HL-60/S4 treated with phorbol 12-myristate 13-acetate at 8.2 ng/mL for 4 days and 3 days (cell line): Measurements from ENCODE around the gene PLAAT5.
"Not testable (repeated sequence)": the region's sequence is repeated elsewhere in the genome, so short reads cannot be mapped to it uniquely, and the experiment has no call there.

Source experiments
- in situ Hi-C: fragments of 300-500 bp; cut with MboI; formaldehyde crosslinking; loops from 2 replicates; pipeline ENCODE4 v1.15.0; 2022; ENCODE audit warnings: low sequenced_read_pairs

The PLAAT5 gene

DNA sequence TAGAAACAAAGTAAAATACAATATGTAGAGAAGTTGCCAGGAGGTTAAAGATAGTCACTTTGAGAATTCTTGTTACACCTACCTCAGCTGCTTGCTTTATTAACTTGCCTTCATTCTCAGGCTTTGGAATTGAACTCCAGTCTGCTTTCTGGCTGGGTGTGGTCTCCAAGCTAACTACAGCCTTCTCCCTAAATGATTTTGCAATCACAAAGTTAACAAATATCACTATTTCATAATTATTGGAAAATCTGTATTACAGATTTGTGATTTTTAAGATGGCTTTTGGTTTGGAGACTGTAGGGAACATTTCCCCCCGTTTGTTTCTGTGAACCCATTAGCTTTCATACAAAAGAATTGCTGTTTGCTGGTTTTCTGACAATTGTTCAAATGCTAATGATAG, 2.2 kb downstream of the PLAAT5 start:
- in situ Hi-C loops: no loop called here

DNA sequence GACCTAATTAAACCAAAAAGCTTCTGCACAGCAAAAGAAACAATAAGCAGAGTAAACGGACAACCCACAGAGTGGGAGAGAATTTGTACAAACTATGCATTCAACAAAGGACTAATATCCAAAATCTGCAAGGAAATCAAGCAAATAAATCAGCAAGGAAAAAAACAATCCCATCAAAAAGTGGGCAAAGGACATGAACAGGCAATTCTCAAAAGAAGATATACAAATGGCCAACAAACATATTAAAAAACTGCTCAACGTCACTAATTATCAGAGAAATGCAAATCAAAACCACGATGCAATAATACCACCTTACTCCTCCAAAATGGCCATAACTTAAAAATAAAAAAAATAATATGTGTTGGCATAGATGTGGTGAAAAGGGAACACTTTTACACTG, 5.2 kb downstream of the PLAAT5 start:
- in situ Hi-C loops: no loop called here

GRCh38 chr11:63480039-63480438, 10.9 kb downstream of the PLAAT5 start:
- in situ Hi-C loops: no loop called here

DNA sequence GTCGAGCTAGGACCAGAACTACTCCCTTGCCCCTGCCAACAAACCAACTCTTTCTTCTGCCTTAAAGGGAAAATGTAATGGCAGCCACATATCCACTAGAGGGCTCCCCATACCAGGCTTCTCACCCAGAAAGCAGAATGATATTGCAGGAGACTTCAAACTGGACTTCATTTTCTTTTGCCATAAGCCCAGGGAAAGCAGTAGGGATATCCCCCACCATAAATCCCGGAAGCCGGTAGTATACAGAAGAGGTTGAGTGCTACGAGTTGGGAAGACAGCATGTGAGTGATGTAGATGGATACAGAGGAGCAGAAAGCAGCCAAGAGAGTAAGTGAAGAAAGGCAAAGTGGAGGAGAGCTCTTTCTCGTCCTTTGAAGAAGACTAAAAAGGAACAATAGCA, 12.1 kb downstream of the PLAAT5 start:
- in situ Hi-C loops: loop anchor here (10.0 kb wide), 1 partner anchor 156 kb away; no protein-coding TSS in a partner anchor

GRCh38 chr11:63476618-63477017, 14.3 kb downstream of the PLAAT5 start:
- in situ Hi-C loops: loop anchor here (10.0 kb wide), 1 partner anchor 158 kb away; no protein-coding TSS in a partner anchor

- in situ Hi-C loops: loop anchor here (10.0 kb wide), 1 partner anchor 162 kb away; no protein-coding TSS in a partner anchor
These were observed 18.6 kb downstream of the PLAAT5 start for GRCh38 chr11:63472372-63472771.

DNA sequence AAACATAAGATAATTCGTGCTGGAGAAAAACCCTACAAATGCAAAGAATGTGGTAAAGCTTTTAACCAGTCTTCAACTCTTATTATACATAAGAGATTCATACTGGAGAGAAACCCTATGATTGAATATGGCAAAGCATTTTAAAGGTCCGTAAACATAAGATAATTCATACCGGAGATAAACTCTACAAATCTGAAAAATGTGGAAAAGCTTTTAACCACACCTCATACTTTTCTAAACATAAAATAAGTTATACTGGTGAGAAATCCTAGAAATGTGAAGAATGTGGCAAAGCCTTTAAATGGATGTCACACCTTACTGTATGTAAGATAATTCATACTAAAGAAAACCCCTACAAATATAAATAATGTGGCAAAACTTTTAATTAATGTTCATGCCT, 20.7 kb downstream of the PLAAT5 start:
- in situ Hi-C loops: loop anchor here (10.0 kb wide), 1 partner anchor 164 kb away; no protein-coding TSS in a partner anchor

GRCh38 chr11:63462137-63462536, 28.8 kb downstream of the PLAAT5 start:
- in situ Hi-C loops: no loop called here

DNA sequence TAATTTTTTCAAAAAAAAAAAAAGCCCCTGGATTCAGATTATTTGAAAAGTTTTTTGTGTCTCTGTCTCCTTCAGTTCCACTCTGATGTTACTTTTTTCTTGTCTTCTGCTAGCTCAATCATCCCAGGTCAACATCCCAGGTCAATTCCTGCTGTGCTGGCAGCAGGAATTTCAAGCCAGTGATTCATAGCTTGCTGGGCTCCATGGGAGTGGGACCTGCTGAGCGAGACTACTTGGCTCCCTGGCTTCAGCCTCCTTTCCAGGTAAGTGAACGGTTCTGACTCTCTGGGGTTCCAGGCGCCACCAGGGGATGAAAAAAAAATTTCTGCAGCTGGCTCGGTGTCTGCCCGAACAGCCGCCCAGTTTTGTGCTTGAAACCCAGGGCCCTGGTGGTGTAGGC, 31.4 kb downstream of the PLAAT5 start:
- in situ Hi-C loops: no loop called here

DNA sequence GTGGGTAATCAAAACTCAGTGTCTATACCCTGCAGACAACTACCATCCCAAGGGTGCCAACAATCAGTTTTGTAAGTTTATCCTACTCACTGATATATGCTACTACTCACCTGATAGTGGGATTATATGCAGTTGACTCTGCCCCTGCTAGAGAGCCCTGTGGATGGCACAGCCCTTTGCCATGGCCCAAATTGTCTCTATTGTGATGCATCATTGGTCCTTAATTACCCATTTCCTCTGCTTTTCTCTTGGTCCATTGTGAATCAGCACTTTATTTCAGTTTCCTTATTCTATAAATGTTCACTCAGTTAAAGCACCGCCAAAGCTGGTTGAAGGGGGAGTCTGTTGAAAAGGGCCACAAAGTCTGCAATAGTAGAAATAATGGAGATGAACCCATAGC, 42.3 kb downstream of the PLAAT5 start:
- in situ Hi-C loops: no loop called here

GRCh38 chr11:63445720-63446119, 45.2 kb downstream of the PLAAT5 start:
- in situ Hi-C loops: no loop called here

GRCh38 chr11:63445118-63445517, 45.8 kb downstream of the PLAAT5 start:
- in situ Hi-C loops: no loop called here

GRCh38 chr11:63444160-63444559, 46.8 kb downstream of the PLAAT5 start:
- in situ Hi-C loops: no loop called here

DNA sequence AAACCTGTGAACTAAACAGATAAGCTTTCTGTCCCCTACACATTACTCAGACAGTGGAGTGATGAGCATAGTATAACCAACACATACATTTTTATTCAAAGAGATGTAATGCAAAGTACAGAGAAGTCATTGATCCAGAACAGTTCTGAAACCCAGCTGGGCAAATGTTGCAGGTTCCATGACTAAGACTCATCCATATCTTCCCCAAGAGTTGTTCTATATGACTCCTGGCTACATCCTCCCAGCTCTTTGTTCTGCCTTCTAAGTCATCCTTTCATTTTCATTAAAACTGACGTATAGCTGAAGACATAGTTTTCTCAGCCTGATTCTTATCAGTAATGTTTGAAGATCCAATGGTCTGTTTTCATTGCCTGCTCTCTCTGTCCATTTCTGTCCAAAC, 47.3 kb downstream of the PLAAT5 start:
- in situ Hi-C loops: no loop called here

GRCh38 chr11:63435831-63436230, 55.1 kb downstream of the PLAAT5 start:
- in situ Hi-C loops: not testable (repeated sequence)

- in situ Hi-C loops: not testable (repeated sequence)
These were observed 55.6 kb downstream of the PLAAT5 start for GRCh38 chr11:63435351-63435750.

GRCh38 chr11:63430731-63431130, 60.2 kb downstream of the PLAAT5 start:
- in situ Hi-C loops: not testable (repeated sequence)

DNA sequence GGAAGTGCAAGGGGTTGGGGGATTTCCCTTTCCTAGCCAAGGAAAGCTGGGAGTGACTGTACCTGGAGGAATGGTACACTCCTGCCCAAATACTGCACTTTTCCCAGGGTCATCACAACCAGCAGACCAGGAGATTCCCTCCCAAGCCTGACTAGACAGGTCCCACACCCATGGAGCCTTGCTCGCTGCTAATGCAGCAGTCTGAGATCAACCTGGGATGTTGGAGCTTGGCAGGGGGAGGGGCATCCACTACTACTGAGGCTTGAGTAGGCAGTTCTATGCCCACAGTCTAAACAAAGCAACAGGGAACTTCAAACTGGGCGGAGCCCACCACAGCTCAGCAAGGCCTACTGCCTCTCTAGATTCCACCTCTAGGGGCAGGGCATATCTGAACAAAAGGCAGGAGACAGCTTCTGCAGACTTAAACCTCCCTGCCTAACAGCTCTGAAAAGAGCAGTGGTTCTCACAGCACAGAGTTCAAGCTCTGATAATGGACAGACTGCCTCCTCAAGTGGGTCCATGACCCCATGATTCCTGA, 62.9 kb downstream of the PLAAT5 start:
- in situ Hi-C loops: no loop called here

DNA sequence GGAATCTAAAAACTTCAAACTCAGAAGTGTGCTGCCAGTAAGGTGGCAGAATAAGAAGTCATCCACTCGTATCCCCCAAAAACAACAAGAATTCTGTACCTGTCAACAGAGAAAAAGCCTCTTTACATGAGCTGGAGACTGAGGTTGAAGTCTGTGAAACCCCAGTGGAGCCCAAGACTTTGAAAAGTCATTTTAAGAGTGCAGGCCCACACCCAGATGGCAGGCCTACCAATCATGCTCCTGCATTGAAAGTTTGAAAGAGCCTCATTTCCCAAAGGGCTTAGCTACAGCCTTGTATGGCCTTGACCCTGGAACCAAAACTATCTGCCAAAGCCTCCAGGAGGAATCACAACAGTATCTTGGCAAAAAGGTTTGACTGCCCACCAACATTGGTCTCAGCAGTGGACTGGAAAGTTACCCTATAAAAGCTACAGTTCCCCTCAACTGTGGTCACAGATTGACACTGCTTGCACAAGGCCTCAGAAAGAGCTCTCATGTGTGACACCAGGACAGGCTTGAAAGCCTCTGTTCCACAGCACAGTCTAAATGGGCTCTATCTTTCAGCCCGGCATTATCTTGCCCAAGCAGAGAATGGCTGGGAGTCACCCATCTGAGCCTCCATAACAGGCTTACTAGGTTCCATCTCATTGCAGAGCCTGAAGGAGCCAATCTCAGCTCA, 73.7 kb downstream of the PLAAT5 start:
- in situ Hi-C loops: no loop called here
